ENCODE results near the gene DDI2. TPM values are rescaled to one million over a fixed set of nuclear protein-coding genes. Genes with fewer than 3 reads are reported as not detected.
"Not testable (repeated sequence)": the region's sequence is repeated elsewhere in the genome, so short reads cannot be mapped to it uniquely, and the experiment has no call there.

Gene DDI2
- total RNA-seq, 3 donors from 2014 or later, result 69.2 to 77.4 (median 71.0) TPM

DNA sequence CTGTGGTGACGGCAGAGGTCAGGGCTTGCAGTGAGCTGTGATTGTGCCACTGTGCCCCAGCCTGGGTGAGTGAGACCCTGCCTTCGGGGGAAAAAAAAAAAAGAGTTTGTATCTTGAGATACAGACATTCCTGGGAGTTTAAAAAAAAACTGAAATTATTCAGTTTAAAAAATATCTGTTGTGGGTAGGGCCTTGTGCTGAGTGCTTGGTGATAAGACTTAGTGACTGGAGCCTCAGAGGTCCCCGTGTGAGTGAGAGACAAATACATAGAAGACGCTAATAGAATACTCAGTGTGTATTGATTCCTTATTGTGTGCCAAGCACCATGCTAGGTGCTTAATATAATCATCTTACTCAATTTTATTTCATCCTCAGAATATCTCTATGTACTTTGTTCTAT, 22.7 kb downstream of the DDI2 start:
- intact Hi-C loops (cut with DNase I; ENCODE audit: low total_unique reads), result no loop called here
- Histone ChIP-seq H3K4me1 (no peaks in the 10 kb centered on the region), H3K27ac (no peak overlapping the region), H3K27me3 (no peaks in the 10 kb centered on the region), H3K9me3 (no peaks in the 10 kb centered on the region), H3K36me3 (peaks cover 13% of the 10 kb centered on the region), H3K4me3 (no peak overlapping the region)
- no peak for DNase-seq (ENCODE audit: low spot score in 2 of 2)
- TF ChIP-seq POLR2A (IDR thresholded peaks at IDR 0.05), result no peak
- TF ChIP-seq, protein P1, sequence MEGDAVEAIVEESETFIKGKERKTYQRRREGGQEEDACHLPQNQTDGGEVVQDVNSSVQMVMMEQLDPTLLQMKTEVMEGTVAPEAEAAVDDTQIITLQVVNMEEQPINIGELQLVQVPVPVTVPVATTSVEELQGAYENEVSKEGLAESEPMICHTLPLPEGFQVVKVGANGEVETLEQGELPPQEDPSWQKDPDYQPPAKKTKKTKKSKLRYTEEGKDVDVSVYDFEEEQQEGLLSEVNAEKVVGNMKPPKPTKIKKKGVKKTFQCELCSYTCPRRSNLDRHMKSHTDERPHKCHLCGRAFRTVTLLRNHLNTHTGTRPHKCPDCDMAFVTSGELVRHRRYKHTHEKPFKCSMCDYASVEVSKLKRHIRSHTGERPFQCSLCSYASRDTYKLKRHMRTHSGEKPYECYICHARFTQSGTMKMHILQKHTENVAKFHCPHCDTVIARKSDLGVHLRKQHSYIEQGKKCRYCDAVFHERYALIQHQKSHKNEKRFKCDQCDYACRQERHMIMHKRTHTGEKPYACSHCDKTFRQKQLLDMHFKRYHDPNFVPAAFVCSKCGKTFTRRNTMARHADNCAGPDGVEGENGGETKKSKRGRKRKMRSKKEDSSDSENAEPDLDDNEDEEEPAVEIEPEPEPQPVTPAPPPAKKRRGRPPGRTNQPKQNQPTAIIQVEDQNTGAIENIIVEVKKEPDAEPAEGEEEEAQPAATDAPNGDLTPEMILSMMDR (IDR thresholded peaks at IDR 0.05), result no peak

GRCh38 chr1:15640667-15641066, 23.4 kb downstream of the DDI2 start:
- H3K9me3 ChIP-seq, result no peaks in the 10 kb centered on the region
- TF ChIP-seq POLR2AphosphoS5 (IDR thresholded peaks at IDR 0.05) (no peak), POLR2A (IDR thresholded peaks at IDR 0.05) (no peak)
- TF ChIP-seq, protein P1 (IDR thresholded peaks at IDR 0.05), result no peak
- H3K27me3 ChIP-seq, result no peaks in the 10 kb centered on the region
- H3K27ac ChIP-seq, result no peak overlapping the region
- H3K4me1 ChIP-seq, result no peaks in the 10 kb centered on the region
- H3K36me3 ChIP-seq, result peaks cover 13% of the 10 kb centered on the region
- H3K4me3 ChIP-seq, result no peak overlapping the region
- intact Hi-C loops (cut with DNase I; ENCODE audit: low total_unique reads), result no loop called here
- no peak for DNase-seq (ENCODE audit: low spot score in 2 of 2)

DNA sequence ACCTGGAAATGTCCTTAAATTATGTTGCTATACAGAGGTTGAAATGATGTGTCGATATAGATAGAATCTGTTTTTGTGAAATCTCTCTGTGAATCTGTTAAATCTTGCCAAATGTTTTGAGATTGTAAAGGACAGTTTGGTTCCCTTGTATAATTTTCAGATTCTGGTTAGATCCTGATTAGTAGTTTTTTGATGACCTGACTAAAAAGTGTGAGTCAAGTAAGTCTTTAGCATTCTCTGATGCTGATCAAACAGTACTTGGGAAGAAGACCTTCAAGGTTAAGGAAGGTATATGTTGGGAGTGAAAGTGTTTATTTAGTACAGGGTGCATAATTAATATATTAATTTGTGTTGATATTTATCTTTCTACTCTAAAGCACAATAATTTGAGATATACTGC, 32.7 kb downstream of the DDI2 start:
- no peaks in the 10 kb centered on the region for H3K9me3 ChIP-seq
- no peaks in the 10 kb centered on the region for H3K27me3 ChIP-seq
- no peak overlapping the region for H3K27ac ChIP-seq
- no peak overlapping the region for H3K4me3 ChIP-seq
- no peak for DNase-seq (ENCODE audit: low spot score in 2 of 2)
- no peaks in the 10 kb centered on the region for H3K36me3 ChIP-seq
- TF ChIP-seq POLR2AphosphoS5 (IDR thresholded peaks at IDR 0.05), result no peak
- TF ChIP-seq POLR2A (IDR thresholded peaks at IDR 0.05), result no peak
- TF ChIP-seq, protein P1 (IDR thresholded peaks at IDR 0.05), result no peak
- intact Hi-C loops (cut with DNase I; ENCODE audit: low total_unique reads), result no loop called here
- no peaks in the 10 kb centered on the region for H3K4me1 ChIP-seq

- Histone ChIP-seq H3K27ac (no peak overlapping the region), H3K9me3 (no peaks in the 10 kb centered on the region), H3K4me3 (no peak overlapping the region), H3K36me3 (no peaks in the 10 kb centered on the region), H3K4me1 (no peaks in the 10 kb centered on the region), H3K27me3 (no peaks in the 10 kb centered on the region)
- no peak for DNase-seq (ENCODE audit: low spot score in 2 of 2)
- intact Hi-C loops (cut with DNase I; ENCODE audit: low total_unique reads), result no loop called here
- TF ChIP-seq, protein P1 (IDR thresholded peaks at IDR 0.05), result no peak
- no peak for TF ChIP-seq POLR2AphosphoS5 (IDR thresholded peaks at IDR 0.05)
- TF ChIP-seq POLR2A (IDR thresholded peaks at IDR 0.05), result no peak
These were observed 33.2 kb downstream of the DDI2 start for GRCh38 chr1:15650433-15650832.

DNA sequence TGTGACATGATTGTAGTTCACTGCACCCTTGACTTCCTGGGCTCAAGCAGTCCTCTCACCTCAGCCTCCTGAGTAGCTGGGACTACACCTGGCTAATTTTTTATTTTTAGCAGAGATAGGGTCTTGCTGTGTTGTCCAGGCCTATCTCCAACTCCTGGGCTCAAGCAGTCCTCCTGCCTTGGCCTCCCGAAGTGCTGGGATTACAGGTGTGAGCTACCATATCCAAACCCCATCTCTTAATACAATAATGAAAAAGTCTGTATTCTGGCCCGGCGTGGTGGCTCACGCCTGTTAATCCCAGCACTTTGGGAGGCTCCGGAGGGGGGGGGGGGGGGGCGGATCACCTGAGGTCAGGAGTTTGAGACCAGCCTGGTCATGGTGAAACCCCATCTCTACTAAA, 34.9 kb downstream of the DDI2 start:
- H3K9me3 ChIP-seq; H3K27ac ChIP-seq; H3K27me3 ChIP-seq; DNase-seq (ENCODE audit: low spot score in 2 of 2); intact Hi-C loops (cut with DNase I; ENCODE audit: low total_unique reads); H3K4me3 ChIP-seq; H3K4me1 ChIP-seq; H3K36me3 ChIP-seq: not testable (repeated sequence)

DNA sequence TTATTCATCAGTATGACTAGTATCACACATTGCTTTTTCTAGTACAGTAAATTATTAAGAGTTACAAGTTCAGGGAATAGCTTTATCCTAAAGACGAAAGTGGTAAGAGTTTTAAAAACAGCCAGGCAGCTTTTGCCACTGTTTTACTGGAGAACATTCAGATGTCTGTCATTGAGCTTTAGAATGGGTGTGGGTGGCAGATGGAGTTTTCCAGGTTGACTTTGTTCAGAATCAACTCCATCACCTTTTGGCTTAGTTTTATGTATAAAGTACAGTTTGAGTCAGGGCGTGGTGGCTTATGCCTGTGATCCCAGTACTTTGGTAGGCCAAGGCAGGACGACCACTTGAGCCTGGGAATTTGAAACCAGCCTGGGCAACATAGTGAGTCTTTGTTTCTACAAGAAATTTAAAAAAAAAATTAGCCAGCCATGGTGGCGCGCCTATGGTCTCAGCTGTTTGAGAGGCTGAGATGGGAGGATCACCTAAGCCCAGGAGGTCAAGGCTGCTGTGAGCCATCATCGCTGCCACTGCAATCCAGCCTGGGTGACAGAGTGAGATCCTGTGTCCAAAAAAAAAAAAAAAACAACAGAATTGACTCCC, 36.9 kb downstream of the DDI2 start:
- Histone ChIP-seq H3K9me3 (no peaks in the 10 kb centered on the region), H3K4me1 (no peaks in the 10 kb centered on the region), H3K4me3 (no peak overlapping the region), H3K27ac (no peak overlapping the region), H3K27me3 (no peaks in the 10 kb centered on the region), H3K36me3 (peaks cover 3% of the 10 kb centered on the region)
- TF ChIP-seq POLR2AphosphoS5 (IDR thresholded peaks at IDR 0.05), result no peak
- no peak for DNase-seq (ENCODE audit: low spot score in 2 of 2)
- intact Hi-C loops (cut with DNase I; ENCODE audit: low total_unique reads), result no loop called here

Data from breast epithelium (tissue), 4 donors.